Measurements from ENCODE around the gene FGF3. TPM values are rescaled to one million over a fixed set of nuclear protein-coding genes. Genes with fewer than 3 reads are reported as not detected.

FGF3 gene
- total RNA-seq, 1 donor, result not detected

- DNase-seq (ENCODE audit: low read depth), result no peak
- no peak for TF ChIP-seq CTCF (IDR thresholded peaks at IDR 0.05; ENCODE audit: insufficient read depth, low read length)
- H3K4me3 ChIP-seq (ENCODE audit: low read depth, low read length), result no peak overlapping the region
Observed at GRCh38 chr11:69864686-69865661, 45.8 kb upstream of the FGF3 start.

- DNase-seq (ENCODE audit: low read depth), result no peak
- TF ChIP-seq CTCF (IDR thresholded peaks at IDR 0.05; ENCODE audit: insufficient read depth, low read length), result no peak
- H3K4me3 ChIP-seq (ENCODE audit: low read depth, low read length), result no peak overlapping the region
Observed at GRCh38 chr11:69863544-69864200, 44.5 kb upstream of the FGF3 start.

- DNase-seq (ENCODE audit: low read depth), result no peak
- no peak overlapping the region for H3K4me3 ChIP-seq (ENCODE audit: low read depth, low read length)
- no peak for TF ChIP-seq CTCF (IDR thresholded peaks at IDR 0.05; ENCODE audit: insufficient read depth, low read length)
Observed at GRCh38 chr11:69862797-69863543, 43.8 kb upstream of the FGF3 start.

GRCh38 chr11:69862331-69862771, 43.1 kb upstream of the FGF3 start:
- no peak for DNase-seq (ENCODE audit: low read depth)
- no peak for TF ChIP-seq CTCF (IDR thresholded peaks at IDR 0.05; ENCODE audit: insufficient read depth, low read length)
- H3K4me3 ChIP-seq (ENCODE audit: low read depth, low read length), result no peak overlapping the region

GRCh38 chr11:69861901-69862300, 42.7 kb upstream of the FGF3 start:
- no peak for TF ChIP-seq CTCF (IDR thresholded peaks at IDR 0.05; ENCODE audit: insufficient read depth, low read length)
- no peak overlapping the region for H3K4me3 ChIP-seq (ENCODE audit: low read depth, low read length)
- DNase-seq (ENCODE audit: low read depth), result no peak

GRCh38 chr11:69860796-69861445, 41.7 kb upstream of the FGF3 start:
- TF ChIP-seq CTCF (IDR thresholded peaks at IDR 0.05; ENCODE audit: insufficient read depth, low read length), result no peak
- no peak for DNase-seq (ENCODE audit: low read depth)
- H3K4me3 ChIP-seq (ENCODE audit: low read depth, low read length), result no peak overlapping the region
